SK-N-SH (cell line): ENCODE data around the gene NUDT14.

ENCODE experiments used
- EP300 ChIP-seq, 2 experiments: IDR thresholded peaks; 2 replicates each; pipeline versions ENCODE4 v1.4.0 to v1.6.1; 2012; ENCODE audit warnings: borderline replicate concordance in 1 of 2, low read depth in 1 of 2, low read length in 1 of 2
- NRF1 ChIP-seq: IDR thresholded peaks from 2 replicates; pipeline ENCODE4 v1.6.1; 2012; ENCODE audit warnings: low read depth, mild to moderate bottlenecking, low read length
- POLR2AphosphoS5 ChIP-seq: IDR thresholded peaks from 2 replicates; pipeline ENCODE4 v1.6.1; 2012; ENCODE audit warnings: low read depth, low read length
- RFX5 ChIP-seq: IDR thresholded peaks from 2 replicates; pipeline ENCODE4 v1.6.1; 2012; ENCODE audit warnings: mild to moderate bottlenecking, improper control_type of control experiment, low read length
- RXRA ChIP-seq: IDR thresholded peaks from 2 replicates; pipeline ENCODE4 v1.4.0; 2012; ENCODE audit warnings: low read depth, mild to moderate bottlenecking, borderline replicate concordance
- SIN3A ChIP-seq: IDR thresholded peaks from 2 replicates; pipeline ENCODE4 v1.6.1; 2012; ENCODE audit warnings: low read depth, mild to moderate bottlenecking, low read length, moderate library complexity, borderline replicate concordance
- TF ChIP-seq, protein P1 (sequence below): fragments of 200-600 bp; sonication (generic); IDR thresholded peaks from 2 replicates; pipeline ENCODE4 v1.6.1; 2017; ENCODE audit warnings: antibody characterized with exemption, mild to moderate bottlenecking, moderate library complexity
- TF ChIP-seq, protein P2 (sequence below): IDR thresholded peaks from 2 replicates; pipeline ENCODE4 v1.4.0; 2012; ENCODE audit warnings: low read depth, borderline replicate concordance

DNA sequence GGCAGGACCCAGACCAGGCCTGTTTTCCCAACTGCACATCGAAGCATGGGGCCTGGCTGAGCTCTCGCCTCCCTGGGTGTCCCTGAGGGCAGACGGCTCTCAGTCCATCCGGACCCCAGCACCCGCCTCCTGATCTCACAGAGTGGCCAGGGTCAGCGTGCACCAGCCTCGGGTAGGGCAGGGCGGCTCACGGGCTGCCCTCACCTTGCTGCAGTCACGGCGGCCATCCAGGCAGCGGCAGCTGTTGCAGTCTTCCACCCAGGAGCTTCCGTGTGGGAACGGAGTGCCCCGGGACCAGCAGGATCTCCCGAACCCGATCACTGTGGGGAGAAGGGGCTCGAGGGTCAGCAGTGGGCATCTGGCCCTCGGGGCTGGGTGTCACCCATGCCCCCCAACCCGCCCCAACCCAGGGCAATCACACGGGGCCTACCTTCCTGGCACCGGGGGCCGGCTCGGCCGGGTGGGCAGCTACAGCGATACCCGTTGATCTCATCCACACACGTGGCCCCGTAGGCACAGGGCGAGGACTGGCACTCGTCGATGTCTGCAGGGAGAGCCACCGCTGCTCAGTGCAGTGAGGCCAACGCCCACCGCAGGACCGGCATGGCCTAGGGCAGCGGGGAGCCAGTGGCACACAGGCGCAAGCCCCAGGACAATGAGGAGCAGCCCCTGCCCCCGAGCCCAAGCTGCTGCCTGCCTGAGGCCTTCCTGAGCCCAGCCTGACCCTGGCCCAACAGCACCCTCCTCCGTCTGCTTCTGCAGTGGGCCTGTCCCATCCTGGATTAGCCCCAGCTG lies 34.7 kb downstream of the NUDT14 start:
- TF ChIP-seq, protein P1, sequence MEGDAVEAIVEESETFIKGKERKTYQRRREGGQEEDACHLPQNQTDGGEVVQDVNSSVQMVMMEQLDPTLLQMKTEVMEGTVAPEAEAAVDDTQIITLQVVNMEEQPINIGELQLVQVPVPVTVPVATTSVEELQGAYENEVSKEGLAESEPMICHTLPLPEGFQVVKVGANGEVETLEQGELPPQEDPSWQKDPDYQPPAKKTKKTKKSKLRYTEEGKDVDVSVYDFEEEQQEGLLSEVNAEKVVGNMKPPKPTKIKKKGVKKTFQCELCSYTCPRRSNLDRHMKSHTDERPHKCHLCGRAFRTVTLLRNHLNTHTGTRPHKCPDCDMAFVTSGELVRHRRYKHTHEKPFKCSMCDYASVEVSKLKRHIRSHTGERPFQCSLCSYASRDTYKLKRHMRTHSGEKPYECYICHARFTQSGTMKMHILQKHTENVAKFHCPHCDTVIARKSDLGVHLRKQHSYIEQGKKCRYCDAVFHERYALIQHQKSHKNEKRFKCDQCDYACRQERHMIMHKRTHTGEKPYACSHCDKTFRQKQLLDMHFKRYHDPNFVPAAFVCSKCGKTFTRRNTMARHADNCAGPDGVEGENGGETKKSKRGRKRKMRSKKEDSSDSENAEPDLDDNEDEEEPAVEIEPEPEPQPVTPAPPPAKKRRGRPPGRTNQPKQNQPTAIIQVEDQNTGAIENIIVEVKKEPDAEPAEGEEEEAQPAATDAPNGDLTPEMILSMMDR, result no peak
- no peak for TF ChIP-seq POLR2AphosphoS5
- TF ChIP-seq EP300 (IDR thresholded peaks at IDR 0.05; ENCODE audit: borderline replicate concordance in 1 of 2, low read depth in 1 of 2, low read length in 1 of 2), result no peak
- TF ChIP-seq, protein P2, sequence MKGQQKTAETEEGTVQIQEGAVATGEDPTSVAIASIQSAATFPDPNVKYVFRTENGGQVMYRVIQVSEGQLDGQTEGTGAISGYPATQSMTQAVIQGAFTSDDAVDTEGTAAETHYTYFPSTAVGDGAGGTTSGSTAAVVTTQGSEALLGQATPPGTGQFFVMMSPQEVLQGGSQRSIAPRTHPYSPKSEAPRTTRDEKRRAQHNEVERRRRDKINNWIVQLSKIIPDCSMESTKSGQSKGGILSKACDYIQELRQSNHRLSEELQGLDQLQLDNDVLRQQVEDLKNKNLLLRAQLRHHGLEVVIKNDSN, result no peak
- no peak for TF ChIP-seq RXRA
- TF ChIP-seq RFX5, result no peak
- no peak for TF ChIP-seq NRF1
- TF ChIP-seq SIN3A, result no peak
